ENCODE results near the gene MTURN. TPM values are rescaled to one million over a fixed set of nuclear protein-coding genes. Genes with fewer than 3 reads are reported as not detected.

The MTURN gene
- total and polyA plus RNA-seq, 10 of the 15 experiments (the other 5 are each of a cell fraction or from before 2014, with no cell fraction given), result 0.52 to 5.0 (median 3.3) TPM

- TF ChIP-seq, protein P1, sequence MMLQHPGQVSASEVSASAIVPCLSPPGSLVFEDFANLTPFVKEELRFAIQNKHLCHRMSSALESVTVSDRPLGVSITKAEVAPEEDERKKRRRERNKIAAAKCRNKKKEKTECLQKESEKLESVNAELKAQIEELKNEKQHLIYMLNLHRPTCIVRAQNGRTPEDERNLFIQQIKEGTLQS (IDR thresholded peaks at IDR 0.05; ENCODE audit: borderline replicate concordance, extremely low read depth, low read depth, low read length), result no peak
- TF ChIP-seq MYB (IDR thresholded peaks at IDR 0.05; ENCODE audit: borderline replicate concordance, low read depth, low read length) (no peak), MEF2B (IDR thresholded peaks at IDR 0.05; ENCODE audit: partially characterized antibody, poor library complexity, severe bottlenecking) (peak; percentile 52), SMAD1 (IDR thresholded peaks at IDR 0.05; ENCODE audit: low read depth, partially characterized antibody) (peak; percentile 18), ZNF384 (IDR thresholded peaks at IDR 0.05; ENCODE audit: borderline replicate concordance, low read depth, low read length) (peak; percentile 85), SMARCA5 (IDR thresholded peaks at IDR 0.05) (no peak), EED (IDR thresholded peaks at IDR 0.05; ENCODE audit: low read depth) (peak; percentile 74), KDM1A (IDR thresholded peaks at IDR 0.05; ENCODE audit: borderline replicate concordance) (no peak), ETV6 (conservative IDR thresholded peaks at IDR 0.05 in 1 of 2, IDR thresholded peaks at IDR 0.05 in 1 of 2; ENCODE audit: borderline replicate concordance in 1 of 2, low read depth in 1 of 2) (no peak), JUND (IDR thresholded peaks at IDR 0.05; ENCODE audit: low read depth, low read length) (no peak), MAX (IDR thresholded peaks at IDR 0.05; ENCODE audit: low read depth, low read length) (no peak), ELK1 (IDR thresholded peaks at IDR 0.05; ENCODE audit: low read depth, low read length) (no peak), SPI1 (IDR thresholded peaks at IDR 0.05; ENCODE audit: borderline replicate concordance, insufficient read depth, low read depth, low read length) (peak; percentile 85), SREBF2 (IDR thresholded peaks at IDR 0.05; ENCODE audit: low read length) (no peak), SUPT20H (IDR thresholded peaks at IDR 0.05; ENCODE audit: borderline replicate concordance, control insufficient read depth, low read depth, low read length) (no peak), ATF7 (IDR thresholded peaks at IDR 0.05; ENCODE audit: low read depth) (peak; percentile 91), SMC3 (IDR thresholded peaks at IDR 0.05; ENCODE audit: borderline replicate concordance, low read length) (no peak), FOXM1 (IDR thresholded peaks at IDR 0.05; ENCODE audit: low read depth, low read length) (no peak), ZNF274 (IDR thresholded peaks at IDR 0.05; ENCODE audit: insufficient read depth, insufficient read length) (no peak), CHD4 (IDR thresholded peaks at IDR 0.05) (no peak)
- TF ChIP-seq, protein P2, sequence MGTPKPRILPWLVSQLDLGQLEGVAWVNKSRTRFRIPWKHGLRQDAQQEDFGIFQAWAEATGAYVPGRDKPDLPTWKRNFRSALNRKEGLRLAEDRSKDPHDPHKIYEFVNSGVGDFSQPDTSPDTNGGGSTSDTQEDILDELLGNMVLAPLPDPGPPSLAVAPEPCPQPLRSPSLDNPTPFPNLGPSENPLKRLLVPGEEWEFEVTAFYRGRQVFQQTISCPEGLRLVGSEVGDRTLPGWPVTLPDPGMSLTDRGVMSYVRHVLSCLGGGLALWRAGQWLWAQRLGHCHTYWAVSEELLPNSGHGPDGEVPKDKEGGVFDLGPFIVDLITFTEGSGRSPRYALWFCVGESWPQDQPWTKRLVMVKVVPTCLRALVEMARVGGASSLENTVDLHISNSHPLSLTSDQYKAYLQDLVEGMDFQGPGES (IDR thresholded peaks at IDR 0.05), result no peak
- TF ChIP-seq, protein P3, sequence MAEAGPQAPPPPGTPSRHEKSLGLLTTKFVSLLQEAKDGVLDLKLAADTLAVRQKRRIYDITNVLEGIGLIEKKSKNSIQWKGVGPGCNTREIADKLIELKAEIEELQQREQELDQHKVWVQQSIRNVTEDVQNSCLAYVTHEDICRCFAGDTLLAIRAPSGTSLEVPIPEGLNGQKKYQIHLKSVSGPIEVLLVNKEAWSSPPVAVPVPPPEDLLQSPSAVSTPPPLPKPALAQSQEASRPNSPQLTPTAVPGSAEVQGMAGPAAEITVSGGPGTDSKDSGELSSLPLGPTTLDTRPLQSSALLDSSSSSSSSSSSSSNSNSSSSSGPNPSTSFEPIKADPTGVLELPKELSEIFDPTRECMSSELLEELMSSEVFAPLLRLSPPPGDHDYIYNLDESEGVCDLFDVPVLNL (IDR thresholded peaks at IDR 0.05; ENCODE audit: low read depth, low read length), result no peak
- TF ChIP-seq, protein P4, sequence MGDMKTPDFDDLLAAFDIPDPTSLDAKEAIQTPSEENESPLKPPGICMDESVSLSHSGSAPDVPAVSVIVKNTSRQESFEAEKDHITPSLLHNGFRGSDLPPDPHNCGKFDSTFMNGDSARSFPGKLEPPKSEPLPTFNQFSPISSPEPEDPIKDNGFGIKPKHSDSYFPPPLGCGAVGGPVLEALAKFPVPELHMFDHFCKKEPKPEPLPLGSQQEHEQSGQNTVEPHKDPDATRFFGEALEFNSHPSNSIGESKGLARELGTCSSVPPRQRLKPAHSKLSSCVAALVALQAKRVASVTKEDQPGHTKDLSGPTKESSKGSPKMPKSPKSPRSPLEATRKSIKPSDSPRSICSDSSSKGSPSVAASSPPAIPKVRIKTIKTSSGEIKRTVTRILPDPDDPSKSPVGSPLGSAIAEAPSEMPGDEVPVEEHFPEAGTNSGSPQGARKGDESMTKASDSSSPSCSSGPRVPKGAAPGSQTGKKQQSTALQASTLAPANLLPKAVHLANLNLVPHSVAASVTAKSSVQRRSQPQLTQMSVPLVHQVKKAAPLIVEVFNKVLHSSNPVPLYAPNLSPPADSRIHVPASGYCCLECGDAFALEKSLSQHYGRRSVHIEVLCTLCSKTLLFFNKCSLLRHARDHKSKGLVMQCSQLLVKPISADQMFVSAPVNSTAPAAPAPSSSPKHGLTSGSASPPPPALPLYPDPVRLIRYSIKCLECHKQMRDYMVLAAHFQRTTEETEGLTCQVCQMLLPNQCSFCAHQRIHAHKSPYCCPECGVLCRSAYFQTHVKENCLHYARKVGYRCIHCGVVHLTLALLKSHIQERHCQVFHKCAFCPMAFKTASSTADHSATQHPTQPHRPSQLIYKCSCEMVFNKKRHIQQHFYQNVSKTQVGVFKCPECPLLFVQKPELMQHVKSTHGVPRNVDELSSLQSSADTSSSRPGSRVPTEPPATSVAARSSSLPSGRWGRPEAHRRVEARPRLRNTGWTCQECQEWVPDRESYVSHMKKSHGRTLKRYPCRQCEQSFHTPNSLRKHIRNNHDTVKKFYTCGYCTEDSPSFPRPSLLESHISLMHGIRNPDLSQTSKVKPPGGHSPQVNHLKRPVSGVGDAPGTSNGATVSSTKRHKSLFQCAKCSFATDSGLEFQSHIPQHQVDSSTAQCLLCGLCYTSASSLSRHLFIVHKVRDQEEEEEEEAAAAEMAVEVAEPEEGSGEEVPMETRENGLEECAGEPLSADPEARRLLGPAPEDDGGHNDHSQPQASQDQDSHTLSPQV (IDR thresholded peaks at IDR 0.05), result no peak
Observed at GRCh38 chr7:30201161-30201666, 66.4 kb downstream of the MTURN start (continued).

All from GM12878 (cell line).